CD8-positive, alpha-beta memory T cell (primary cell): ENCODE measurements around the gene KRTAP12-4. TPM values are rescaled to one million over a fixed set of nuclear protein-coding genes. Genes with fewer than 3 reads are reported as not detected.
"Not testable (repeated sequence)": the region's sequence is repeated elsewhere in the genome, so short reads cannot be mapped to it uniquely, and the experiment has no call there.

Experiments used
- CTCF ChIA-PET: fragments of 350-600 bp; sonication (Branson Sonifier 250); formaldehyde crosslinking; loops from one replicate; lab custom pipeline; 2021; ENCODE audit warnings: antibody characterized with exemption; lab: Charles Lee
- POLR2A ChIA-PET: fragments of 350-600 bp; sonication (Branson Sonifier 250); formaldehyde crosslinking; loops from one replicate; lab custom pipeline; 2021; ENCODE audit warnings: antibody characterized with exemption; lab: Charles Lee
- DNase-seq, 5 donors: peaks; one replicate each; pipeline versions ENCODE4 v3.0.0 to v3.0.0-alpha.2; 2020 to 2022; ENCODE audit warnings: mixed read lengths in 1 of 5
- H3K27ac ChIP-seq: one replicate; pipeline ENCODE4 v1.7.0; 2013; ENCODE audit warnings: low read depth, mild to moderate bottlenecking, low read length, moderate library complexity
- H3K27me3 ChIP-seq: 2 replicates; pipeline ENCODE4 v1.7.0; 2013; ENCODE audit warnings: low read length, mild to moderate bottlenecking; ENCODE audit not compliant: insufficient read depth, poor library complexity, severe bottlenecking
- H3K36me3 ChIP-seq: 2 replicates; pipeline ENCODE4 v1.7.0; 2013; ENCODE audit warnings: mild to moderate bottlenecking, low read length, moderate library complexity; ENCODE audit not compliant: insufficient read depth
- H3K4me1 ChIP-seq: 2 replicates; pipeline ENCODE4 v1.7.0; 2013; ENCODE audit warnings: mild to moderate bottlenecking, low read length, moderate library complexity; ENCODE audit not compliant: insufficient read depth
- H3K4me3 ChIP-seq: 2 replicates; pipeline ENCODE4 v1.7.0; 2013; ENCODE audit warnings: mild to moderate bottlenecking, low read length
- H3K9me3 ChIP-seq: 2 replicates; pipeline ENCODE4 v1.7.0; 2013; ENCODE audit warnings: mild to moderate bottlenecking, low read length
- H3K27ac Mint-ChIP-seq, 8 donors: one replicate each; pipeline ENCODE4 v1.8.0; 2020 to 2021; ENCODE audit warnings: mixed read lengths in 8 of 8, mild to moderate bottlenecking in 6 of 8, inconsistent platforms in 3 of 8, moderate library complexity in 3 of 8
- H3K27me3 Mint-ChIP-seq, 2 donors: one replicate each; pipeline ENCODE4 v1.8.0; 2020 to 2021; ENCODE audit warnings: mixed read lengths in 2 of 2, mild to moderate bottlenecking in 1 of 2, moderate library complexity in 1 of 2
- H3K36me3 Mint-ChIP-seq, 3 donors: one replicate each; pipeline ENCODE4 v1.8.0; 2020 to 2021; ENCODE audit warnings: mixed read lengths in 3 of 3, inconsistent platforms in 1 of 3, mild to moderate bottlenecking in 1 of 3
- H3K4me1 Mint-ChIP-seq, 3 donors: one replicate each; pipeline ENCODE4 v1.8.0; 2020 to 2021; ENCODE audit warnings: mixed read lengths in 3 of 3, inconsistent platforms in 1 of 3, mild to moderate bottlenecking in 1 of 3
- H3K4me3 Mint-ChIP-seq, 7 donors: one replicate each; pipeline ENCODE4 v1.8.0; 2020 to 2021; ENCODE audit warnings: mixed read lengths in 7 of 7, mild to moderate bottlenecking in 6 of 7, moderate library complexity in 4 of 7, inconsistent platforms in 2 of 7
- H3K9me3 Mint-ChIP-seq, 5 donors: one replicate each; pipeline ENCODE4 v1.8.0; 2020 to 2022; ENCODE audit warnings: mixed read lengths in 5 of 5, mild to moderate bottlenecking in 3 of 5, moderate library complexity in 2 of 5, inconsistent platforms in 1 of 5
- polyA plus RNA-seq: library from polyadenylated mRNA; unstranded; fragments of 300-500 nt; fragmentation: Illumina TruSeq; gene quantifications from one replicate; pipeline ENCODE4 v1.2.3, GENCODE V29; 2021
- total RNA-seq, 2 experiments: library from RNA; stranded (reverse); gene quantifications; one replicate each; pipeline ENCODE4 v1.2.3, GENCODE V29; 2021

The KRTAP12-4 gene
- total and polyA plus RNA-seq, 3 experiments from 2014 or later = not detected

GRCh38 chr21:44636209-44637017 lies 18.0 kb downstream of the KRTAP12-4 start:
- no peak for DNase-seq
- Histone ChIP-seq H3K36me3 (no peaks in the 10 kb centered on the region), H3K27ac (no peak overlapping the region), H3K27me3 (no peaks in the 10 kb centered on the region), H3K9me3 (no peaks in the 10 kb centered on the region), H3K4me1 (no peaks in the 10 kb centered on the region), H3K4me3 (no peak overlapping the region)
- Mint-ChIP-seq H3K27me3 (peaks cover 2 to 14% of the 10 kb centered on the region in 2 donors), H3K9me3 (peaks cover 17 to 26% (median 23%) of the 10 kb centered on the region in 5 donors), H3K4me1 (no peaks in the 10 kb centered on the region), H3K27ac (no peak overlapping the region), H3K4me3 (no peak overlapping the region), H3K36me3 (peaks cover 2 to 25% (median 5%) of the 10 kb centered on the region in 3 donors)
- ChIA-PET CTCF (no interaction called here), POLR2A (no interaction called here)

GRCh38 chr21:44632067-44632466 lies 22.4 kb downstream of the KRTAP12-4 start:
- no peak overlapping the region for H3K4me3 Mint-ChIP-seq
- CTCF ChIA-PET = no interaction called here
- Histone ChIP-seq H3K4me3 (no peak overlapping the region), H3K4me1 (peaks cover 19% of the 10 kb centered on the region), H3K36me3 (no peaks in the 10 kb centered on the region), H3K27ac (no peak overlapping the region), H3K9me3 (no peaks in the 10 kb centered on the region), H3K27me3 (no peaks in the 10 kb centered on the region)
- H3K27me3 Mint-ChIP-seq = no peaks in the 10 kb centered on the region
- no peak for DNase-seq
- peaks cover 25 to 38% (median 32%) of the 10 kb centered on the region in 5 donors for H3K9me3 Mint-ChIP-seq
- peaks cover 25 to 34% (median 26%) of the 10 kb centered on the region in 3 donors for H3K4me1 Mint-ChIP-seq
- no peak overlapping the region for H3K27ac Mint-ChIP-seq
- H3K36me3 Mint-ChIP-seq = peaks cover 4 to 32% (median 17%) of the 10 kb centered on the region in 3 donors
- POLR2A ChIA-PET = no interaction called here

DNA sequence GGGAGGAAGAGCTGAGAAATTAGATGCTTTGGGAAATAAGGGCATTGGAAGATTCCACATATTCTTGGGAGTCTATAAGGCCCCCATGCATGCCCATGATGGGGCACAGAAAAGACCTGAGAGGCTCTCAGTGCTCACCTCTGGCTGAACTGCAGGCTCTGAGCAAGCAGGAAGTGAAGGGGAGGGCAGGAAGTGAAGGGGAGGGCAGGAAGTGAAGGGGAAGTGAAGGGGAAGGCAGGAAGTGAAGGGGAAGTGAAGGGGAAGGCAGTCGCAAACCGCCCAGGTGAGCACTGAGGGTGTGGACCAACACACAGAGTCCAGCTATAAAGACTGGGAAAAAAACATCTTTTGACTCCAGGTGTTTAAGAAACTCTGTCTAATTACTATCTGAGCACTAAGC lies 24.0 kb downstream of the KRTAP12-4 start:
- H3K9me3 Mint-ChIP-seq = peaks cover 25 to 38% (median 32%) of the 10 kb centered on the region in 5 donors
- H3K4me1 ChIP-seq = peaks cover 29% of the 10 kb centered on the region
- peak overlapping the region; percentile 2 for H3K4me3 ChIP-seq
- DNase-seq = no peak
- no peaks in the 10 kb centered on the region for H3K27me3 ChIP-seq
- peaks cover 38 to 50% (median 40%) of the 10 kb centered on the region in 3 donors for H3K4me1 Mint-ChIP-seq
- H3K27me3 Mint-ChIP-seq = no peaks in the 10 kb centered on the region
- H3K27ac ChIP-seq = no peak overlapping the region
- peak overlapping the region; percentile 56 to 96 (median 84) for H3K27ac Mint-ChIP-seq
- ChIA-PET CTCF (interaction anchor here (1.1 to 1.5 kb wide), 3 partner anchors 11 to 27 kb away, joined by 3 read pairs; partner anchors contain the start of gene KRTAP12-3), POLR2A (no interaction called here)
- no peaks in the 10 kb centered on the region for H3K36me3 ChIP-seq
- H3K9me3 ChIP-seq = no peaks in the 10 kb centered on the region
- peak overlapping the region in 5 of 7 donors; percentile 32 to 71 (median 63) for H3K4me3 Mint-ChIP-seq
- peaks cover 4 to 32% (median 17%) of the 10 kb centered on the region in 3 donors for H3K36me3 Mint-ChIP-seq

GRCh38 chr21:44628707-44629391 lies 25.6 kb downstream of the KRTAP12-4 start:
- H3K9me3 ChIP-seq = no peaks in the 10 kb centered on the region
- ChIA-PET CTCF (interaction anchor here (0.8 to 1.3 kb wide), 2 partner anchors 20 to 30 kb away, joined by 3 to 4 read pairs; no protein-coding TSS in a partner anchor), POLR2A (interaction anchor here (0.5 kb wide), 1 partner anchor 618 kb away, joined by 4 read pairs; no protein-coding TSS in a partner anchor)
- Mint-ChIP-seq H3K9me3 (peaks cover 27 to 46% (median 40%) of the 10 kb centered on the region in 5 donors), H3K4me3 (peak overlapping the region in 1 of 7 donors; percentile 51), H3K4me1 (peaks cover 40 to 59% (median 43%) of the 10 kb centered on the region in 3 donors), H3K36me3 (peaks cover 7 to 40% (median 17%) of the 10 kb centered on the region in 3 donors), H3K27me3 (no peaks in the 10 kb centered on the region), H3K27ac (peak overlapping the region in 4 of 8 donors; percentile 10 to 70 (median 61))
- no peak overlapping the region for H3K4me3 ChIP-seq
- no peak for DNase-seq
- H3K27ac ChIP-seq = no peak overlapping the region
- no peaks in the 10 kb centered on the region for H3K36me3 ChIP-seq
- H3K4me1 ChIP-seq = peaks cover 30% of the 10 kb centered on the region
- no peaks in the 10 kb centered on the region for H3K27me3 ChIP-seq

DNA sequence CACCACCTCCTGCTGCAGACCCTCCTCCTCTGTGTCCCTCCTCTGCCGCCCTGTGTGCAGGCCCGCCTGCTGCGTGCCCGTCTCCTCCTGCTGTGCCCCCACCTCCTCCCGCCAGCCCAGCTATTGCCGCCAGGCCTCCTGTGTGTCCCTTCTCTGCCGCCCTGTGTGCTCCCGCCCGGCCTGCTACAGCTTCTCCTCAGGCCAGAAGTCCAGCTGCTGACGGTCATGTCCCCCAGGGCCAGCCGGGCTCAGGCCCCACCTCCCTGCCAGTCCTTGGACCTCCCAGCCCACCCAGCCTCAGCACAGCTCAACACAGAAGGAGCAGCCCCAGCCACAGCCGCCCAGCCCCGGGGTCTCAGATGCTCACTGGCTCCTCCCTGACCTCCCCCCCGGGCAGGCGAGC lies 26.6 kb downstream of the KRTAP12-4 start:
- POLR2A ChIA-PET = interaction anchor here (0.7 kb wide), 1 partner anchor 27 kb away, joined by 3 read pairs; the partner anchor contains the start of gene KRTAP12-4
- H3K9me3 ChIP-seq, CTCF ChIA-PET: not testable (repeated sequence)

GRCh38 chr21:44627181-44627822 lies 27.2 kb downstream of the KRTAP12-4 start:
- CTCF ChIA-PET, H3K27me3 ChIP-seq, DNase-seq, H3K4me3 ChIP-seq, H3K27me3 Mint-ChIP-seq, H3K27ac ChIP-seq, H3K9me3 ChIP-seq, H3K36me3 ChIP-seq: not testable (repeated sequence)
- POLR2A ChIA-PET = interaction anchor here (0.7 kb wide), 1 partner anchor 27 kb away, joined by 3 read pairs; the partner anchor contains the start of gene KRTAP12-4
- peak overlapping the region in 2 of 7 donors; percentile 15 to 22 for H3K4me3 Mint-ChIP-seq
- H3K36me3 Mint-ChIP-seq = peaks cover 9 to 46% (median 20%) of the 10 kb centered on the region in 3 donors
- peaks cover 30% of the 10 kb centered on the region for H3K4me1 ChIP-seq
- H3K9me3 Mint-ChIP-seq = peaks cover 28 to 52% (median 46%) of the 10 kb centered on the region in 5 donors
- peak overlapping the region in 5 of 8 donors; percentile 29 to 83 (median 66) for H3K27ac Mint-ChIP-seq
- peaks cover 44 to 59% (median 46%) of the 10 kb centered on the region in 3 donors for H3K4me1 Mint-ChIP-seq

More for the DNA sequence above, 26.6 kb downstream of the KRTAP12-4 start:
- H3K27me3 ChIP-seq, H3K36me3 ChIP-seq, DNase-seq, H3K27ac ChIP-seq, H3K27me3 Mint-ChIP-seq, H3K4me3 ChIP-seq: not testable (repeated sequence)
- peak overlapping the region in 1 of 7 donors; percentile 15 for H3K4me3 Mint-ChIP-seq
- peaks cover 30% of the 10 kb centered on the region for H3K4me1 ChIP-seq
- peaks cover 31 to 51% (median 45%) of the 10 kb centered on the region in 5 donors for H3K9me3 Mint-ChIP-seq
- H3K4me1 Mint-ChIP-seq = peaks cover 44 to 59% (median 46%) of the 10 kb centered on the region in 3 donors
- H3K36me3 Mint-ChIP-seq = peaks cover 7 to 43% (median 20%) of the 10 kb centered on the region in 3 donors
- H3K27ac Mint-ChIP-seq = peak overlapping the region in 4 of 8 donors; percentile 8 to 66 (median 46)

DNA sequence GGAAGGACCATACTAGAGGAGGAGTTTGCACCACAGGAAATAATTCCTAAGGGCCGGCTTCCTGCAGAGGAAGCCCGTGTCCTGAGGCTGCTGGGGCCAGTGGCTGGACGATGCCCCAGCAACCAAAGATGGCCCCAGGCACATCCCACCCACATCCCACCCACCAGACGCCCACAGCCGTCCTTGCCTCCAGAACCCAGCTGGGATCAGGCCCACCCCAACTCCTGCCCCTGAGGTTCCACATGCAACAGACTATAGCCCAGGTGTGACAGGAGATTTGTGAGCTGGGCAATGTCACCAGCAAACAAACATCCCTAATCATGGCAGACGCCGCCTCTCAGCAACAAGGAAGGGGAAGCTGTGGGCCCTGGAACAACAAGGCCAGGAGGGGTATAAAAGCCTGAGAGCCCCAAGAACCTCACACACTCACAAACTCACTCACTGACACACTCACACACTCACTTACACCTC lies 27.8 kb downstream of the KRTAP12-4 start, which contains the start of gene KRTAP10-9:
Gene KRTAP10-9, plus strand, starts transcription at position 421 of the 471 bp plus-strand sequence. CDS start 79 bp downstream, outside the sequence.
- CTCF ChIA-PET = interaction anchor here (0.9 kb wide), 1 partner anchor 31 kb away, joined by 3 read pairs; the partner anchor contains the start of gene KRTAP12-3

More for the DNA sequence above, 27.8 kb downstream of the KRTAP12-4 start, which contains the start of gene KRTAP10-9:
- peak within 1 kb of the TSS in 6 of 8 donors; percentile 54 to 85 (median 80) for H3K27ac Mint-ChIP-seq
- H3K36me3 Mint-ChIP-seq = peaks cover 8 to 44% (median 18%) of the 10 kb centered on the region in 3 donors
- H3K4me1 ChIP-seq = peaks cover 30% of the 10 kb centered on the region
- peaks cover 22 to 48% (median 43%) of the 10 kb centered on the region in 5 donors for H3K9me3 Mint-ChIP-seq
- peak within 1 kb of the TSS in 6 of 7 donors; percentile 10 to 72 (median 55) for H3K4me3 Mint-ChIP-seq
- no peaks in the 10 kb centered on the region for H3K27me3 ChIP-seq
- peaks cover 44 to 59% (median 46%) of the 10 kb centered on the region in 3 donors for H3K4me1 Mint-ChIP-seq
- H3K27ac ChIP-seq = no peak within 1 kb of the TSS
- H3K27me3 Mint-ChIP-seq = no peaks in the 10 kb centered on the region
- peaks cover 7% of the 10 kb centered on the region for H3K9me3 ChIP-seq
- POLR2A ChIA-PET = no interaction called here
- no peaks in the 10 kb centered on the region for H3K36me3 ChIP-seq
- no peak for DNase-seq
- H3K4me3 ChIP-seq = no peak within 1 kb of the TSS
